RPMI7951 (cell line): ENCODE data around the gene HMGA1. TPM values are rescaled to one million over a fixed set of nuclear protein-coding genes. Genes with fewer than 3 reads are reported as not detected.

Experiments
- DNase-seq: peaks from one replicate; pipeline ENCODE4 v3.0.0-alpha.2; 2012; ENCODE audit warnings: low read depth
- total RNA-seq: library from RNA; depleted of rRNA; stranded (reverse); fragments of >200 nt; shearing (Covaris generic); gene quantifications from 2 replicates; pipeline ENCODE4 v1.2.3, GENCODE V29; 2014

HMGA1 gene
- total RNA-seq, 1 experiment from 2014 or later = 398 TPM

DNA sequence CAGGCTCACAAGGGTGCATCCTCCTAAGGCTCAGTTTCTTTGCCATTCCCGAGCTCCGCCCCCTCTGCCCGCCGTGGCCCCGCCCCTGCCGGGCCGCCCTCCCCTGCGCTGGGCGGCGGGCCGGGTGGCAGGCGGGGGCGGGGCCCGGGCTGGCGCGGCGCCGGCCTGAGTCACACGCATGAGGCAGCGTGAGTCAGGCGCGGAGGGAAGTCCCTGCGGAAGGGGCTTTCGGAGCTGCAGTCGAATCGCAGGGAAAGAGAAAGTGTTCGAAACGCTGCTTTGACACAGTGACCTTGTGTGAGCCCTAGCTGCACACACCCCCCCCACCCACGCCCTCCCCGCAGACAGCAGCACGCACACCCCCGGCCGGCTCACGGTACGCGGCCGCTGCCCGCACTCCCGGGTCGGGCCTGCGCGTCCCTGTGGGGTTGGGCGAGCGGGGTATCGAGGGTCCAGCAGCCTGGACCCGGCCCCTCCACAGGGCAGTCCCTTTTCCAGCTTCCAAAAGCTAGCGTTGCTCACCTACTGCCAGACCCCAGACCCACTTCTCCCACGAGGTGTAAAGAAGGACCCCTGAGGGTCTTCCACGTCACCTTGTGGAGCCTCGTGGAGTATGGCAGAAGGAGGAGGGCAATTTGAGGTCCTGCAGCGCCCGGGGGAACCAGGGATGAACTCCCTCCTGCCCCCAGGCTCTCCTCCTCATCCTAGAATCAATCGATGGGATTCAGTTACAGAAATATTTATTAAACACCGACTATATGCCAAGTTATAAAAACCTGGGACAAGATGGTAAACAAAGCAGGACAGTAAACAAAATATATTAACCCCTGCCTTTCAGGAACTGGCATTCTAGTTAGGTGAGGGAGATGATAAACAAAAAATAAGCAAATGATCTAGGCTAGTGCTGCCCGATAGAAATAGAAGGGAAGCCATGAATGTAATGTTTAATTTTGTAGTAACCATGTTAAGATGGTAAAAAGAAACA is 12.4 kb upstream of the HMGA1 start:
- DNase-seq = peak; percentile 96

DNA sequence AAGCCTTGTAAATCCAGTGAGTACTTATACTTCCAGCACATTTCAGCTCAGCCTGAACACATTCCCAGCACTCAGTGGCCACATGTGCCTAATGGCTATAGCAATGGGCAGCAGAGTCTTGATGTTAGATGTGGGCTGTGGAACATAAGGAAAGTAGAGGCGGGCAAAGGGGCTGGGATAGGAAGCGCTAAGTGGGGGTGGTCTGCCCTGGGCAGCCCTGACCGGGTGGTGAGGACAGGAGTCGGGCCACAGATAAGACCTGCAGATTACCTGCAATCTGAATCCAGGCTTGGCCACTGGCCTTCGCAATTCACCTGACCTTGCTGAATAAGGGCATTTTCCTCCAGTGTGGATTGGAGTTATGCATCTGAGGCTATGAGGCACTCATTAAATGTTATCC is 11.1 kb upstream of the HMGA1 start:
- DNase-seq = no peak

DNA sequence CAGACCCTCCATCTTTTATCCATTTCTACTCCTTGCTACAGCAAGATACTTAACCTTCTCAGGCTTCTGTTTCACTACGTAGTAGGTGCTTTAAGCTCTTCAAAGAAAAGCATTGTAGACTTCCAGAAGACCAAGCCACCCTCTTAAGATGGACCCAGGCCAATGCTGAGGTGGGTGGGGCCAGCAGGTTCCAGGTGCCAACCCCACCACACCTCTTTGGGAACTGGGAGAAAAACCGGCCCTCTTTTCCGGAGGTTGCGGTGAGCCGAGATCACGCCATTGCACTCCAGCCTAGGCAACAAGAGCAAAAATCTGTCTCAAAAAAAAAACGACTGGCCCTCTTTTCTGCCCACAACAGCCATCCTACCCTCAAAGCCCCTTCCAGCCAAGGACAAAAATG is 10.6 kb upstream of the HMGA1 start:
- DNase-seq = no peak

DNA sequence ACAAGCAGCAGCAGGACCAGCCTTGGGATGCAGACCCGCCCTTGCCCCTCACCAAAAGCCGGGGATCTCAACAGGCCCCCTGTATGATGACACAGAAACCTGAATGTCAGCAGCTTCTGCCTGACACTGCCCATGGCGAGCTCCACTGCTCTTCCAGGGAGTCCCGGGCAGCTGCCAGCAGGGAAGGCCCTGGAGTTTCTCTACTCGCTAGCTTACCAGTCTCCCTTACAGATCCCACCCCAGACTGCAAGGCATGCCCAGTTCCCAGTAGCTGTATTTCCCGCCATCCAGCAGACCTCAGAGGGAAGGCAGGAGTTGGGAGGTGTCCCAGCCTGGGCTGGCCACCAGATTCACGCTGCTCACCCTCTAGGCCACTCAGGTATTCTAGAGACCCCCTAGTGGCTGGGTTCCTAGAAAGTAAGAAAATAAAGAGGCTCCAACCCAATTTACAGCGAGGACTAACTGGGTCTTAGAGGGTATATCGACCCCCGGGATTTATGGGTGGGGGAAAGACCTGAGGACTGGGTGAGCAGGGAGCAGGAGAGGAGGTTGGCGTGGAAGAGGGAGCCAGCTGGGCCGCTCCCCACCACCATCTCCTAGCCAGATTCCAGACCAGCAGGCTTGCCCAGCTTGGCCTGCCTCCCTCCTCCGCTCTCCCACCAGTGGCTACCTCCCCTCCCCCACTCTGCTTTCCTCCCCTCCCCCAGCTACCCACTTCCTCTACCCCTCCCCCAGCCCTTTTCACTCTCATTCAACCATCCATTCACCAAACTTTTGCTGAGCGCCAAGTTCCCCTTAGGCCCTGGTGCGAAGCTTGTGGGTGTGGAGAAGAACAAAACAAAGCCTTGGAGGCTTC is 9.7 kb upstream of the HMGA1 start:
- no peak for DNase-seq

DNA sequence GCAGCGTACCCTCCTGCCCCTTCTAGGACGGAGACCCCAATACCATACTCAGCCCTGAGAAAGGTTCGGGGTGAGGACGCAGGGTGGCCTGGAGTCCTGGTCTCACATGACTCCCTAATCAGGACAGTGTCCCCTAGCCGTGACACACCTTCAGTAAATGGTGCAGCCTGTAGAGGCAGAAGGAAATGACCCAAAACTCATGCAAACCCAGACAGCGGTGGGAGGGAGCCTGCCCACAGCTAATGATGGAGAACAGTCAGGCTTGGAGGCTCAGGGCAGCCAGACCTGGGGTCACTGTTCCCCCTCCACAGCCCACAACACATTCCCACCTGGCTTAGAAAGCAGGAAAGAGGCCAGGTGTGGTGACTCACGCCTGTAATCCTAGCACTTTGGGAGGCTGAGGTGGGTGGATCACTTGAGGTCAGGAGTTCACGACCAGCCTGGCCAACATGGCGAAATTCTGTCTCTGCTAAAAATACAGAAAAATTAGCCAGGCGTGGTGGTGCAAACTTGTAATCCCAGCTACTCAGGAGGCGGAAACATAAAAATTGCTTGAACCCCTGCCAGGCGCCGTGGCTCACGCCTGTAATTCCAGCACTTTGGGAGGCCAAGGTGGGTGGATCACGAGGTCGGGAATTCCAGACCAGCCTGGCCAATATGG is 8.8 kb upstream of the HMGA1 start:
- no peak for DNase-seq

DNA sequence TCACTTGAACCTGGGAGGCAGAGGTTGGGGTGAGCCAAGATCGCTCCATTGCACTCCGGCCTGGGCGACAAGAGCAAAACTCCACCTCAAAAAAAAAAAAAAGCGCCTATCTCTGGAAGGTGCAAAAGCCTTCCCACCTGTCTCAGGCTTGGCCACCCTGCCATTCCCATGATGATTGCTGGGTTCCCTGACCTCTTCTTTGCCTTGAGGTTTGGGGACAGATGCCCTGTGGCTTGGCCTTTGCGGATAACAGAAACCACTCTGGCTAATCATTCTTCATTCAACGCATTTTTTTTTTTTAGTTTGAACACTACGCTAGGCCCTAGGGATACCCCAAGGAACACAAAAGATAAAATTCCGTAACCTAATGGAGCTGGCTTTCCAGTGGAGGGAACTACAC is 6.8 kb upstream of the HMGA1 start:
- DNase-seq = no peak

DNA sequence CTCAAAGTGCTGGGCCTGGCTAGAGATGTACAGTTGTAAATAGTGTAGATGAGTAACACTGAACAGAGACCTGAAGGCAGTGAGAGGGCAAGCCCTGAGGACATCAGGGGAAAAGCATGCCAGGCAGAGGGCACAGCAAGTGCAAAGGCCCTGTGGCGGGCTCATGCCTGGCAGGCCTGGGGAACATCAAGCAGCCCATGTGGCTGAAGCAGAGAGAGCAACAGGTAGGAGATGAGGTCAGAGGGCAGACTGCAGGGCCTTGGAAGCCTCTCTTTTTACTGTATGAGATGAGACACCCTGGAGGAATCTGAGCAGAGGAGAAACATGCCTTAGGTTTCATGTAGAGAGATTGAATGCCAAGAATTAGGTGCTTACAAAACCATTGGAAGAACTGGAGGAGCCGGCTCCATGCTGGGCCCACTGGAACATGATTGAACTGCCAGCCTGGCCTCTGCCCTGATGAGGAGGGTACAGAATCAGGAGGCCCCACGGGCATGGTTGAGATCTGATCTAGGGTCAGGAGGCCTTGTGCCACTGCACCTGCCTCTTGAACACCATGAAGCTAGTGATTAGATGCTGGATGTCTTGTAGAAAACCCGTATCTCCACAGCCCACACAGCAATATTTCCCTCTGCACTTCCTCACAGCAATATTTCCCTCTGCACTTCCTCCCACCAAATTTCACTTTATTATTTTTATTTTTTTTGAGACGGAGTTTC is 5.9 kb upstream of the HMGA1 start:
- DNase-seq = no peak

DNA sequence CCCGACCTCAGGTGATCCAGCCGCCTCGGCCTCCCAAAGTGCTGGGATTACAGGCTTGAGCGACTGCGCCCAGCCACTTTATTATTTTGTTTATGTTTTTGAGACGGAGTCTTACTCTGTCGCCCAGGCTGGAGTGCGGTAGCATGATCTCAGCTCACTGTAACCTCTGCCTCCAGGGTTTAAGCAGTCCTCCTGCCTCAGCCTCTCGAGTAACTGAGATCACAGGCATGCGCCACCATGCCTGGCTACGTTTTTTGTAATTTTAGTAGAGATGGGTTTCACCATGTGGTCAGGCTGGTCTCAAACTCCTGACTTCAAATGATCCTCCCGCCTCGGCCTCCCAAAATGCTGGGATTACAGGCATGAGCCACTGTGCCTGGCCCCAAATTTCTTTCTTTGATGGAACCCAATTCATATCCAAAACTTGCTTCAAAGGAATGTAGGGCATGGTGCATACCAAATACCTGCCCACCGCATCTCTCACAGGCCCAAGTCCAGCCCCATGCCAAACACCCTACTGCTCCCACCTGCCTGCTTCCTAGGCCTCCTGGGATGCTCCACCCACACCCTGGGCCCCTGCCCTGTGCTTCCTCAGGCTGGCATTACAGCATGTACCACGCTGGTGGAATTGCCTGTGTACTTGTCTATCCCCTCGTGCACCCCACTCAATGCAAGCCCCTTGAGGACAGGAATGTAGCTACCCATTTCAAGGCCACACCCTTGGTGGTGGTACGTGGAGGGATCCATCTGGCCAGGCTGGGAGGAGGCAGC is 4.9 kb upstream of the HMGA1 start:
- no peak for DNase-seq

DNA sequence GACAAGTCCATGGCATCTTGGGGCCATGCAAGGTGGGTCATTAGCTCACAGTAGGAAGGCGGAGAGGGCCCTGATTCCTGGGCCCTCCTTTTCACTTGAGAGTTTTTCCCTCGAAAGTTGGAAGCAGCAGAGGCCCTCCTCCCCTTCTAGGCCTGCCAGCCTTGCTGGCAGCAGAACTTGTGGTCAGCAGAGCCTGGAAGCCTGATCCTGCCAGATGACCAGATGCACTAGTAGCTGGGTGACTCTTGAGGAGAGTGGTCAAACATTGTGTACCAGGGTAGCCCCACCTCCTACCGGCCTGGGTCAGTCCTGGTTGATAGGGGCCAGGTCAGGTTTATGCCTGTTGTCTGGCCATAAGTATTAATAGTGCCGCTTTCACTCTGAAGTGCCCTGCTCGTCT is 3.8 kb upstream of the HMGA1 start:
- peak; percentile 59 for DNase-seq

DNA sequence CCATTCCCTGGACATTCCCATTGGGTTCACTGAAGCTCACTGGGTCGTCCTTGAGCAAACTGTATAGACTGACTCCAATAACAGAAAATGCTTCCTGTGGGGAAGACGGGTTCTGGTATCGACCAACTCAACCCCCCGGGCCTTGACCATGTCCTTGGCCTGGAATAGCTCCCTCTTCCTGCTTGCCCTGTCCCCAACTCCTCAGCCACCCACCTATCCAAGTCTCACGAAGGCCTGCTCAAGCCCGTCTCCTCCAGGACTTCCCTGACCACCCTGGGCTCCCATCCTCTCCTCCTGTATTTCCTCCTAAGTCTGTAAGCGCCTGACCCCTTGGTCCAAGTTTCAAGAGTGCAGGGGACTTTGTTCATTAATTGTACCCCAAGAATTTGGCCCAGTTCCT is 2.8 kb upstream of the HMGA1 start:
- DNase-seq = no peak

DNA sequence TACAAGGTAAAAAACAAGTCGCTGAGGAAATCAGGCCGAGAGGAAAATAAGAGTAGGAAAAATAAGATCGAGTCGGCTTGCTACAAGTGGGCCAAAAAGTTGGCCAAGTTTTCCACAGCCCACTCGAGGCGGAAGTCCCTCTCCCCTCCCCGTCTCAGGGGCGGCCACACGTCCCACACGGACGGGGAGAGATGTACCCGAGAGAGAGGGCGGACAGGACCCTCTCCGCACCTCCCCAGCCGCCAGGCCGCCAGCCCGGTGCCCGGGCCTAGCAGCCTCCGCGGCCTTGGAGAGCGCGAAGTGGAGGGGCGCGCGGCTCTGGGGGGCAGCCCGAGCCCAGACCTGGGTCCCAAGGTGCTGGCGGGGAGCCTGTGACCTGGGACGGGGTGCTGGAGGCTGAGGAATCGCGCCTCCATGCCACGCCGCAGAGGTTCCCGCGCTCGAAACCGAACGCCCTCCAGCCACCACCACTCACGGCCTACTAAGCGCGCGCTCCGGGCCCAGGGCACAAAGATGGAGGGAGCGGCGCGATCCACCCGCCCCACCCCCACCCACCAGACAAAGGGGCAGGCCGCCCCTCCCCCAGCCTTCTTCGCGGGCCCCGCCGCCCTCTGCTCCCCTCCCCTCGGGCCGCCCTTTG is 1.9 kb upstream of the HMGA1 start:
- no peak for DNase-seq

DNA sequence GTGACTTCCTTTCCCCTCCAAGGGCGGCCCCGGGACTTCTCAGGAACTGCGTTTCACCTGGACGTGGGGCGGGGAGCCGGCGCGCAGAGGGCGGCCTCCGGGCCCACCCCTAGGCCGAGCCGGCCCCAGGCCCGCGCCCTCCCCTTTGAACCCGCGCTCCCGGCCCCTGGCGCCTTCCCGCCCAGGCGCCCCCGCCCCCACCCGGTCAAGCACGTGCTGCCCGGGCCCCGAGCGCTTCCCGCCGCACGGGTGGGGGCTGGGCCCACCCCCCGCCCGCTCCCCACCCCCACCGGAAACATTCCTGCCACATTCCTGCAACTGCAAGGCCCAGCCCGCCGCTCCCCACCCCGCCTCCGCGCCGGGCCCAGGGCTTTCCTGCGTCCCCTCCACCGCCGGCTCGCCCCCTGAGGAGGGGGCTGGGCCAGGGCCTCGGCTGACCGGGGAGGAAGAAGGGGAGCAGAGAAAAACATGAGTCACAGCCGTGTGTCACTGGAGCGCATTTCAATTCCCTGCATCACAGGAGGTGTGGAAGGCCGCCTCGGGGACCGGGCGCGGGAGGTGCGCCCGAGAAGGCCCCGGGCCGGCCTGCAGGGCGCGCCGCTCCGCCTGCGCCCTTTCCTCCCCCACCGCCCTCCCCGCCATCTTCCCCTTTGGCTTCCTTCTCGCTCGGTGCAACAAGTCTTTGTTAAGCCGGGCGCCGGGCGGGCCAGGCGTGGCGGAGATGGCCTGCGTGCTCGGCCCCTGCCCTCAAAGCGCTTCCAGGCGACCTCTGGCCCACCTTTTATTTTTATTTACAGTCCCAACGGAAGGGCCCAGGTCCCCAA is 1.2 kb upstream of the HMGA1 start:
- DNase-seq = peak; percentile 42

DNA sequence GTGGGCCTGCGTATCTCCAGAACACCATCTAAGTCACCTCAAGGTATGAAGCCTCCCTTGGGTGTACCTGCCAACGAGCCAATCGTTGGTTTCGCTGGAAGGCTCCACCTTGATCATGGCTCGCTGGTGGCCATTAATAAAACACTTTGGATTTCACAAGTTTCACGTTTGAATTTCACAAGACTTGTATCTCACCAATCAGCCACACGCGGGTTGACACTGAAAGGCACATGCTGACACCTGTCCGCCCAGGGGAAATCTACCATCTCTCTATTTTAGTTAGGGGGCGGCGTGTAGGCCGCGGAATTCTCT is 586 bp upstream of the HMGA1 start:
- DNase-seq = no peak

DNA sequence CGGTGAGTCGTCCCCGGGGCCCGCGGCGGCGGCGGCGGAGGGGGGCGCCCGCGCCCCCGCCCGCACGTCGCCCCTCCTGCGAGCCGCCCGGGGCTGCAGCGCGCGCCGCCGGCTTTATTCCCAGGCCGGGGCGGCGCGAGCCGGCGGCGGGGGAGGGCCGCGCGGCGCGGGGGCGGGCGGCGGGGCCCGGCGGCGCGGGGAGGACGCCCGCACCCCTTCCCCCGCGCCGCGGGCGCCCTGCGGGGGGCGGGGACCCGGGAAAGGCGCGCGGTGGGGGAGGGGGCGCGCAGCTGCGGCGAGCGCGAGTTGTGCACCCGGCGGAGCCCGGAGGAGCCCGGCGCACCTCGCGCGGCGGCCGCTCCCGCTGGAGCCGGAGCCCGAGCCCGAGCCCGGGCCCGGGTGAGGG is 646 bp downstream of the HMGA1 start:
- no peak for DNase-seq

DNA sequence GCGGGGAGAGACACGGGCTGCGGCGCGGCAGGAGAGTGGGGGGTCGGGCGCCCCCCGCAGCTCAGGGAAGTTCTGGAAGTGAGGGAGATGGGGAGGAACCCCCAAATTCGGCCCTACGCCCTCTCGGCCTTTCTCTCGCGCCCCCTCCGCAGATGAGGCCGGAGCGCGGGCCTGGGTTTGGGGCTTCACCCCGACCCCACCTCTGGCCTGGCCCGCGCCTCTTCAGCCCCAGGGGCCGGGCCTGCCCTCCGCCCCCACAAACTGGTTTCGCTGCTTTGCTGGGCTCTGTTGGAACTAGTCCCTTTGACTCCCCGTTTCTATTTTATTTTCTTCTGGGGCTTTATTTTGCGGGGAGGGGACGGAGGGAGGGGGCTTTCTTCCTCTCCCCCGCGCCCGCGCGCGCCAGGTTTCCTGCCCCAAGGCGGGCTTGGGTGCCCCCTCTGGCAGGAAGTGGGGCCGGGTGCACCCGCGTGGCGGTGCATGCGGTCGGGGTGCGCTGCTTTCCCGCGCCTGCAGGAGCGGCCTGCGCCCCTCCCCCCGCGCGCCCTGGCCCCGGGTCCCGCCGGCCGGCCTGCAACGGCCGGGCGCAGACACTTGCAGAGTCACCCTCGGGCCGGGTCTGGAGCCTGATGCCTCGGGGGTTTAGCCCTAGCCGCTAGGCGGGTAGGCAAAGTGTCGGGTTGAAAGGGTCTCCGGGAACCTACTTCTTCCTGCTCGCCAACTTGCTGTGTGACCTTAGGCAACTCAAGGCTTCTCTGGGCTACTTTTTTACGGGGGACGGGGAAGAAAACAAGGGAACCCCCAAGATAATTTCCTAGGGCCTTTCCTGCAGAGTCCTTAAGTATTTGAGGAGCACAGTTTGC is 1.3 kb downstream of the HMGA1 start:
- DNase-seq = peak; percentile 49

DNA sequence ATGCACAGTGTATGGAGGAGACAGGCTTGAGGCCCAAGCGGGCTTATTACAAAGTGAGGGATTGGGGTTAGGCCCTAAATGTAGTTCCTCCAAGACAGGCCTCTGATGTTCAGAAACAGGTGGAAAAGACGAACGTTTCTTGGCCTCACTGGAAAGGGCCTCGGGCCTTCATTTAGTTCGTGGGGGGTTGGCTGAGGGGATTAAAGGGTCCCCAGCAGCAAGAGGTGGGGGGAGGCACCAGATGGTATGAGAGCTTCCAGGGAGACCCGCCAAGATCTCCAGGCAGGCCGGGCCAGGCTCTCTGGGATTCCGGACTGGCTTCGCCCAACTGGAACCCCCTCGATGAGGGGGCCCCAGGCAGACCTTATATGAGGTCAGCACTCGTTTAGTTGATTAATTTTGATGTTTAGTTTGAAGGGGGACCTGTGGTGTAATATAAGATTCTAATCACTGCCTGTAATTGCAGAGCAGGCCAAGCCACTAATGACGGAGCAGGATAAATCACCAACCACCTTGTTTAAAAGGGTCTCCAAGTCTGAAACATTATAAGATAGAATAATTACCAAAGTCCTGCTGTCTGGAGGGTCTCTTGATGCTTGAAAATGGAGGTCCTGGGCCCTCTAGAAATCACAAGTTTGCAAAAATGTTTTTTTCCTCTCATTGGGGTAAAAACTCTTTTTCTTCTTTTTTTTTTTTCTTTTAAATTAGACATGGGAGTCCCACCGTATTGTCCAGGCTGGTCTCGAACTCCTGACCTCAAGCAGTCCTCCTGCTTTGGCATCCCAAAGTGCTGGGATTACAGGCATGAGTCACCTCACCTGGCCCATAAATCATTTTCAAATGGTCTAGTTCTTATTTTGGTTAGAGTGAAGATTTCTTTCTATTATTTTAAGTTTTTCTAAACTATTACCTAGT is 2.2 kb downstream of the HMGA1 start:
- DNase-seq = no peak

DNA sequence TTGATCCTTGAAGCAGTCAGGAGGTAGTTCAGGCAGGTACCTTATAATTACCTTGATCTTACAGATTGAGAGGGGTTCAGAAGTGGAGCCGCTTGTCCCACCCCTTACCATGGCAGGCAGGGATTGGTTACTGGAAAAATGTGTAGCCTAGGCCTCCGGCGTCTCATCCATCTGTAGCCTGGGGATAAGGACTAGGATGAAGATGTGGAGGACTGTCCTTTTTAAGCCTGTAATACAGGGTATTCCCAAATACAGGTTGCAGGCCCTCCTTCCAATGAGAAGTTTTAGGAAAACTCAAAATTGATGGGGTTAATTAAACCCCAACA is 2.8 kb downstream of the HMGA1 start:
- DNase-seq = no peak

DNA sequence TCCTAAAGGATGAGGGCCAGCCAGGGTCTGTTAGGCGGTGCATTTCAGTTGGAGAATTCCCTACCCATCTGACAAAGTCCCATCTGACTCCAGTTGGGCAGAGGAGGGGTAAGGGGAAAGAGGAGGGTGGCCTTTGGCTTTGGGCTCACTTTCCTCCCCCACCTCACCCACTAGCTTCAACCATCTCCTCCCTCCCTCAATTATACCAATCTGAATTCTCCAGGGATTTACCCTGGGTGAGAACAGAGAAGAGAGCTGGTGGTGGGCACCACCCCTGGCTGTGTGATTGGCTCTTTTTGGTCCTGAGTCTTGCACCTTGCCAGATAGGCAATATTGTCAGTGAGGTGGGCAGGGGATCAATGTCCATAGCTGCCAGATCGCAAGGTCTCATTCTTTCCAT is 3.2 kb downstream of the HMGA1 start:
- DNase-seq = no peak
